ENCODE results near the gene SAMD8.
A peak's percentile ranks its signal among the peaks of the same experiment; 100 is the strongest.
"Not testable (repeated sequence)": the region's sequence is repeated elsewhere in the genome, so short reads cannot be mapped to it uniquely, and the experiment has no call there.

SAMD8 gene

GRCh38 chr10:75107756-75108683 is 3.4 kb upstream of the SAMD8 start:
- DNase-seq (ENCODE audit: low spot score): no peak

- DNase-seq (ENCODE audit: low spot score): no peak
These were observed 2.6 kb upstream of the SAMD8 start for GRCh38 chr10:75108684-75109458.

- no peak for DNase-seq (ENCODE audit: low spot score)
These were observed 2.0 kb upstream of the SAMD8 start for GRCh38 chr10:75109459-75109778.

GRCh38 chr10:75110006-75110632 is 1.3 kb upstream of the SAMD8 start:
- no peak for DNase-seq (ENCODE audit: low spot score)

- peak; percentile 63 for DNase-seq (ENCODE audit: low spot score)
These were observed 637 bp downstream of the SAMD8 start for GRCh38 chr10:75111907-75112679.

GRCh38 chr10:75115137-75115536 is 3.7 kb downstream of the SAMD8 start:
- no peak for DNase-seq (ENCODE audit: low spot score)

- not testable (repeated sequence) for DNase-seq (ENCODE audit: low spot score)
These were observed 5.7 kb downstream of the SAMD8 start for GRCh38 chr10:75116941-75117775.

- DNase-seq (ENCODE audit: low spot score): no peak
These were observed 6.5 kb downstream of the SAMD8 start for GRCh38 chr10:75117995-75118394.

GRCh38 chr10:75119444-75120066 is 8.1 kb downstream of the SAMD8 start:
- DNase-seq (ENCODE audit: low spot score): not testable (repeated sequence)

GRCh38 chr10:75121322-75121721 is 9.9 kb downstream of the SAMD8 start:
- no peak for DNase-seq (ENCODE audit: low spot score)

- DNase-seq (ENCODE audit: low spot score): no peak
These were observed 11.0 kb downstream of the SAMD8 start for GRCh38 chr10:75122505-75122904.

GRCh38 chr10:75123088-75123682 is 11.7 kb downstream of the SAMD8 start:
- no peak for DNase-seq (ENCODE audit: low spot score)

- no peak for DNase-seq (ENCODE audit: low spot score)
These were observed 14.8 kb downstream of the SAMD8 start for GRCh38 chr10:75126277-75126676.

- no peak for DNase-seq (ENCODE audit: low spot score)
These were observed 16.0 kb downstream of the SAMD8 start for GRCh38 chr10:75127471-75127870.

GRCh38 chr10:75128985-75129384 is 17.5 kb downstream of the SAMD8 start:
- not testable (repeated sequence) for DNase-seq (ENCODE audit: low spot score)

GRCh38 chr10:75129537-75129936 is 18.1 kb downstream of the SAMD8 start:
- DNase-seq (ENCODE audit: low spot score): no peak

GRCh38 chr10:75133701-75134100 is 22.2 kb downstream of the SAMD8 start:
- not testable (repeated sequence) for DNase-seq (ENCODE audit: low spot score)

- DNase-seq (ENCODE audit: low spot score): no peak
These were observed 24.9 kb downstream of the SAMD8 start for GRCh38 chr10:75136346-75136745.

- peak; percentile 10 for DNase-seq (ENCODE audit: low spot score)
These were observed 26.3 kb downstream of the SAMD8 start for GRCh38 chr10:75137533-75138438.
